Neural cell (in vitro differentiated cells): ENCODE data around the gene CDS1. TPM values are rescaled to one million over a fixed set of nuclear protein-coding genes. Genes with fewer than 3 reads are reported as not detected.

Experiments used
- H2AFZ ChIP-seq: fragments of 200-600, 300-800 bp; sonication (generic), shearing (Covaris generic); 2 replicates; pipeline ENCODE4 v1.6.0; 2014; ENCODE audit warnings: low read depth, mild to moderate bottlenecking, antibody characterized with exemption, low read length, moderate library complexity
- H3F3A ChIP-seq: fragments of 200-600 bp; shearing (Covaris generic); 2 replicates; pipeline ENCODE4 v1.6.1; 2016; ENCODE audit warnings: mild to moderate bottlenecking, moderate library complexity, mixed read lengths, antibody characterized with exemption, low read length; ENCODE audit not compliant: insufficient read depth, poor library complexity, severe bottlenecking
- H3K27ac ChIP-seq: fragments of 200-600, 300-800 bp; sonication (generic), shearing (Covaris generic); 2 replicates; pipeline ENCODE4 v1.5.1; 2014; ENCODE audit warnings: mild to moderate bottlenecking, low read length, moderate library complexity
- H3K27me3 ChIP-seq: fragments of 300-800, 200-600 bp; sonication (generic), shearing (Covaris generic); 2 replicates; pipeline ENCODE4 v1.6.0; 2014; ENCODE audit warnings: mild to moderate bottlenecking, low read depth, low read length, moderate library complexity; ENCODE audit not compliant: insufficient read depth
- H3K36me3 ChIP-seq: fragments of 300-800, 200-600 bp; sonication (generic), shearing (Covaris generic); 2 replicates; pipeline ENCODE4 v1.5.1; 2014; ENCODE audit warnings: mild to moderate bottlenecking, antibody characterized with exemption, low read length, moderate library complexity; ENCODE audit not compliant: insufficient read depth
- H3K4me2 ChIP-seq: fragments of 300-800, 200-600 bp; sonication (generic), shearing (Covaris generic); 2 replicates; pipeline ENCODE4 v1.6.0; 2014; ENCODE audit warnings: mild to moderate bottlenecking, low read length
- H3K4me3 ChIP-seq: fragments of 300-800, 200-600 bp; sonication (generic), shearing (Covaris generic); 2 replicates; pipeline ENCODE4 v1.5.1; 2014; ENCODE audit warnings: mild to moderate bottlenecking, low read length, moderate library complexity
- H3K79me2 ChIP-seq: fragments of 200-600 bp; shearing (Covaris generic); replicated peaks from 2 replicates; pipeline ENCODE4 v1.6.0; 2014; ENCODE audit warnings: mild to moderate bottlenecking, low read length, moderate library complexity; ENCODE audit not compliant: insufficient read depth
- H3K9ac ChIP-seq: fragments of 300-800, 200-600 bp; sonication (generic), shearing (Covaris generic); 2 replicates; pipeline ENCODE4 v1.6.1; 2016; ENCODE audit warnings: mild to moderate bottlenecking, low read length, mixed read lengths
- H3K9me2 ChIP-seq: fragments of 200-600 bp; shearing (Covaris generic); 2 replicates; pipeline ENCODE4 v1.6.1; 2016; ENCODE audit warnings: mild to moderate bottlenecking, low read length, mixed read lengths; ENCODE audit not compliant: insufficient read depth
- H3K9me3 ChIP-seq: fragments of 200-600, 300-800 bp; sonication (generic), shearing (Covaris generic); 2 replicates; pipeline ENCODE4 v1.6.1; 2016; ENCODE audit warnings: mild to moderate bottlenecking, mixed run types, low read length, moderate library complexity, mixed read lengths
- H4K20me1 ChIP-seq: fragments of 200-600 bp; shearing (Covaris generic); 2 replicates; pipeline ENCODE4 v1.6.1; 2016; ENCODE audit warnings: mild to moderate bottlenecking, mixed run types; ENCODE audit not compliant: insufficient read depth
- CTCF ChIP-seq: fragments of 450-650 bp; IDR thresholded peaks from 2 replicates; pipeline ENCODE4 v1.5.1; 2014; ENCODE audit warnings: antibody characterized with exemption, mild to moderate bottlenecking, moderate library complexity; ENCODE audit not compliant: poor library complexity, severe bottlenecking
- EP300 ChIP-seq: fragments of 450-650 bp; conservative IDR thresholded peaks from 2 replicates; pipeline ENCODE4 v1.6.1; 2014; ENCODE audit warnings: antibody characterized with exemption, mild to moderate bottlenecking, moderate library complexity; ENCODE audit not compliant: poor library complexity, severe bottlenecking
- EZH2 ChIP-seq: fragments of 200-600, 300-800 bp; shearing (Covaris generic), sonication (generic); IDR thresholded peaks from 2 replicates; pipeline ENCODE4 v1.6.1; 2014; ENCODE audit warnings: antibody characterized with exemption, low read length, borderline replicate concordance, mild to moderate bottlenecking; ENCODE audit not compliant: insufficient read depth, poor library complexity, severe bottlenecking
- MXI1 ChIP-seq: fragments of 450-650 bp; conservative IDR thresholded peaks from 2 replicates; pipeline ENCODE4 v1.6.1; 2014; ENCODE audit warnings: antibody characterized with exemption, mild to moderate bottlenecking; ENCODE audit not compliant: poor library complexity, severe bottlenecking
- POLR2AphosphoS5 ChIP-seq: IDR thresholded peaks from 2 replicates; pipeline ENCODE4 v1.6.1; 2012
- RAD21 ChIP-seq: fragments of 450-650 bp; conservative IDR thresholded peaks from 2 replicates; pipeline ENCODE4 v1.6.1; 2014; ENCODE audit warnings: antibody characterized with exemption, mild to moderate bottlenecking, moderate library complexity
- REST ChIP-seq: IDR thresholded peaks from 2 replicates; pipeline ENCODE4 v1.6.1; 2012; ENCODE audit warnings: borderline replicate concordance
- SMC3 ChIP-seq: fragments of 450-650 bp; conservative IDR thresholded peaks from 2 replicates; pipeline ENCODE4 v1.6.1; 2014; ENCODE audit warnings: antibody characterized with exemption, mild to moderate bottlenecking, moderate library complexity; ENCODE audit not compliant: poor library complexity
- TAF1 ChIP-seq: IDR thresholded peaks from 2 replicates; pipeline ENCODE4 v1.6.1; 2012; ENCODE audit warnings: low read depth
- polyA plus RNA-seq: library from polyadenylated mRNA; depleted of rRNA; stranded (reverse); fragments of >200 nt; gene quantifications from 2 replicates; pipeline ENCODE4 v1.2.3, GENCODE V29; 2014

Gene CDS1
- polyA plus RNA-seq, 1 donor from 2014 or later, result 6.1 TPM

DNA sequence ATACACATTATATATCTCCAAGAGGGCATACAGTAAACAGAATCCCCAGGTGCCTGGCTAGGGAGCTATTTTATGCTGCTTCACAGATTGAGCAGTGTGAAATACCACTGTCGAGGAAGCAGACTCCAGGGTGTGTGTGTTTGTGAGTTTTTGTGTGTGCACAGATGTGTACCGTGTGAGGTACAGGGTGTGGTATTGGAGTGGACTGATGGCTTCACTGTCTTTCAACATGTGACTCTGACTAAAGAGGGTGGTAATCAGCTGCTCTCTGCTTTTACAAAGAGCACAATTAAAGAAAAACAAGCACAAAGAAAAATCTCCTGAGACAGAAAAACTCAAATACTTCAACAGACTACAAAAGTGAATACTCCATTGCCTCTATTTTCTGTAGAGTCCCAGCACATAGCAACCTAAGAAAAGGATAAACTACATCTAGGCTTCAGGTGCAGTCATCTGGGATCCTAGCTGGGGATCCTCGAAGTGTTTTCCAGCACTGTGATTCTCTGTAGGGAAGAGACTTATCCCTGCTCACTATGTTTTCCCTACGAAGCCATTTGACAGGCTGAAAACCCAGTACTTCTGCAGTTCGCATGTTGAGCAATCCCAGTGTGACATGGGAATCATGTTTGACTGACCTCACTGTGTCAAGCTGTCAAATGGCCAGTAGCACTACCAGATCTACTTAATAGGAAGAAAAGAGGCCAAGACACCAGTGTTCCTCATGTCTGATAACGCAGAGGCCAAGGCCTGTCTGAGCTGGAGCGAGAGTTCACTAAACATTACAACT is 100.3 kb downstream of the CDS1 start:
- peaks cover 31% of the 10 kb centered on the region for H3K36me3 ChIP-seq
- H3K27me3 ChIP-seq, result no peaks in the 10 kb centered on the region
- no peak overlapping the region for H3K4me2 ChIP-seq
- no peaks in the 10 kb centered on the region for H3K79me2 ChIP-seq
- H3F3A ChIP-seq, result no peaks in the 10 kb centered on the region
- H3K9me2 ChIP-seq, result no peaks in the 10 kb centered on the region
- H4K20me1 ChIP-seq, result no peaks in the 10 kb centered on the region
- H3K9ac ChIP-seq, result no peak overlapping the region
- TF ChIP-seq TAF1 (no peak), RAD21 (no peak), POLR2AphosphoS5 (no peak), CTCF (no peak), EP300 (no peak), SMC3 (no peak), EZH2 (no peak), MXI1 (no peak), REST (no peak)
- no peaks in the 10 kb centered on the region for H3K9me3 ChIP-seq
- no peak overlapping the region for H3K4me3 ChIP-seq
- H3K27ac ChIP-seq, result no peak overlapping the region
- H2AFZ ChIP-seq, result no peak overlapping the region

GRCh38 chr4:84684361-84684760 is 101.4 kb downstream of the CDS1 start:
- H3K27ac ChIP-seq, result no peak overlapping the region
- H3K36me3 ChIP-seq, result peaks cover 22% of the 10 kb centered on the region

More at GRCh38 chr4:84684361-84684760, 101.4 kb downstream of the CDS1 start:
- no peak overlapping the region for H3K4me2 ChIP-seq
- H3K27me3 ChIP-seq, result no peaks in the 10 kb centered on the region
- H2AFZ ChIP-seq, result no peak overlapping the region
- H3K4me3 ChIP-seq, result no peak overlapping the region
- H3K9me3 ChIP-seq, result no peaks in the 10 kb centered on the region
- no peaks in the 10 kb centered on the region for H3K9me2 ChIP-seq
- H4K20me1 ChIP-seq, result no peaks in the 10 kb centered on the region
- no peaks in the 10 kb centered on the region for H3F3A ChIP-seq
- H3K79me2 ChIP-seq, result no peaks in the 10 kb centered on the region
- TF ChIP-seq RAD21 (no peak), SMC3 (no peak), TAF1 (no peak), EP300 (no peak), POLR2AphosphoS5 (no peak), EZH2 (no peak), REST (no peak), CTCF (no peak), MXI1 (no peak)
- H3K9ac ChIP-seq, result no peak overlapping the region
